Measurements from ENCODE around the gene POU6F1. TPM values are rescaled to one million over a fixed set of nuclear protein-coding genes. Genes with fewer than 3 reads are reported as not detected.

Gene POU6F1
- total RNA-seq, 1 experiment from 2014 or later, result 13.3 TPM

GRCh38 chr12:51199366-51199945, 18.4 kb downstream of the POU6F1 start:
- no peak overlapping the region for H3K4me3 Mint-ChIP-seq
- Histone ChIP-seq H3K27ac (ENCODE audit: insufficient read length, low read depth, low read length) (no peak overlapping the region), H2BK5ac (ENCODE audit: insufficient read length, low read length) (no peak overlapping the region), H3K23ac (ENCODE audit: insufficient read length, low read depth, low read length) (no peak overlapping the region), H3K27me3 (ENCODE audit: insufficient read depth, low read length) (no peaks in the 10 kb centered on the region), H3K79me2 (ENCODE audit: insufficient read depth, low read length) (no peaks in the 10 kb centered on the region), H3K18ac (ENCODE audit: insufficient read length, low read depth, low read length) (no peak overlapping the region), H3K4me2 (ENCODE audit: insufficient read depth, insufficient read length, low read length) (no peak overlapping the region), H3T11ph (ENCODE audit: low read length) (no peak overlapping the region), H3K79me1 (ENCODE audit: insufficient read depth, low read depth, low read length, poor library complexity, severe bottlenecking) (no peaks in the 10 kb centered on the region), H4K8ac (replicated peaks; ENCODE audit: insufficient read length, low read depth, low read length) (no peak overlapping the region), H2BK120ac (ENCODE audit: low read depth, low read length, poor library complexity, severe bottlenecking) (no peak overlapping the region), H4K5ac (ENCODE audit: insufficient read length, low read depth, low read length) (no peak overlapping the region), H3K14ac (ENCODE audit: insufficient read depth, low read length) (no peak overlapping the region), H2BK20ac (ENCODE audit: low read depth, low read length, poor library complexity, severe bottlenecking) (no peak overlapping the region), H2AFZ (ENCODE audit: low read length) (no peak overlapping the region), H3K56ac (ENCODE audit: insufficient read length, low read depth, low read length) (no peak overlapping the region), H4K20me1 (ENCODE audit: control insufficient read depth, insufficient read depth, insufficient read length) (no peaks in the 10 kb centered on the region), H3K23me2 (ENCODE audit: insufficient read length, low read depth, low read length, poor library complexity, severe bottlenecking) (no peaks in the 10 kb centered on the region), H3K9me3 (ENCODE audit: control insufficient read depth, low read depth, low read length) (no peaks in the 10 kb centered on the region), H2BK15ac (ENCODE audit: low read depth, low read length) (no peak overlapping the region), H2BK12ac (ENCODE audit: insufficient read length, low read depth, low read length) (no peak overlapping the region), H3K9ac (ENCODE audit: extremely low read depth, insufficient read length, low read length) (no peak overlapping the region), H2AK5ac (ENCODE audit: insufficient read length, low read length) (no peak overlapping the region), H3K4me1 (ENCODE audit: insufficient read depth, low read length) (no peaks in the 10 kb centered on the region; the same call in 1 of the 2 replicates), H3K4ac (ENCODE audit: low read depth, low read length) (no peak overlapping the region), H4K91ac (ENCODE audit: insufficient read length, low read depth, low read length) (no peak overlapping the region)
- peaks cover 1% of the 10 kb centered on the region; the same call in 1 of the 2 replicates for H3K27me3 Mint-ChIP-seq (ENCODE audit: low read depth)
- TF ChIP-seq CTCF (conservative IDR thresholded peaks at IDR 0.05), result no peak
- no peaks in the 10 kb centered on the region for H3K9me3 Mint-ChIP-seq
- peaks cover 0 to 4% (median 1%) of the 10 kb centered on the region in 3 experiments; a peak in 3 of 7 replicates for H3K36me3 Mint-ChIP-seq (ENCODE audit: insufficient read depth in 1 of 3, low read depth in 3 of 3)
- no peak overlapping the region for H3K27ac Mint-ChIP-seq
- no CpG with 5 or more reads among the region's 10 CpGs for WGBS (ENCODE audit: extremely low coverage, insufficient read length, low lambda C conversion rate)
- H3K4me1 Mint-ChIP-seq, result no peaks in the 10 kb centered on the region
- no peak for DNase-seq

Measured in H9 (cell line).